HUES6 (cell line): ENCODE measurements around the gene SDK1.
"Not testable (repeated sequence)": the region's sequence is repeated elsewhere in the genome, so short reads cannot be mapped to it uniquely, and the experiment has no call there.

Source experiments
- H3K27ac ChIP-seq: 2 replicates; pipeline ENCODE4 v1.7.0; 2013; ENCODE audit warnings: low read depth, mild to moderate bottlenecking, low read length, inconsistent platforms
- H3K27me3 ChIP-seq: 2 replicates; pipeline ENCODE4 v1.6.1; 2013; ENCODE audit warnings: low read length; ENCODE audit not compliant: control insufficient read depth, insufficient read depth
- H3K36me3 ChIP-seq: 2 replicates; pipeline ENCODE4 v1.6.1; 2013; ENCODE audit warnings: low read length; ENCODE audit not compliant: control insufficient read depth, insufficient read depth
- H3K4me1 ChIP-seq: 2 replicates; pipeline ENCODE4 v1.6.1; 2013; ENCODE audit warnings: low read length; ENCODE audit not compliant: control insufficient read depth, insufficient read depth
- H3K4me3 ChIP-seq: 2 replicates; pipeline ENCODE4 v1.5.1; 2013; ENCODE audit warnings: low read depth, low read length
- H3K9ac ChIP-seq: one replicate; pipeline ENCODE4 v1.6.1; 2013; ENCODE audit warnings: mild to moderate bottlenecking, low read length
- H3K9me3 ChIP-seq: 2 replicates; pipeline ENCODE4 v1.6.1; 2013; ENCODE audit warnings: low read depth, low read length; ENCODE audit not compliant: control insufficient read depth, insufficient read depth

SDK1 gene

DNA sequence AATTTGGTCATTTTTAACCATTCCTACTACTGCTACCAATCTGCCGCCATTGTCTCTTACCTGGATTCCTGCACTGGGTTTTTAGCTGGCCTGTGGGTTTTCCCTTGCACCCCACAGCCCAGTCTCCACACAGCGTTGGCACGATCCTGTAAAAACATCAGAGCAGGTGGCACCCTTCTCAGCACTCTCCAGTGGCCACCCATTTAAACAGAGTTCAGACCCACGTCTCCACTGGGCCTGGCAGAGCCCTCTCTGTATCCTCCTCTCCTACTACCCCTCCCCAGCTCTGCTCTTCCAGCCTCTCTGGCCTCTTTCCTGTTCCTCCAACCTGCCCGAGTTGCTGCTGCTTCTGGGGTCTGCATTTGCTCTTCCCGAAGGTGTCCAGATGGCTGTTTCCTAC lies 259.4 kb downstream of the SDK1 start:
- Histone ChIP-seq H3K4me3 (no peak overlapping the region), H3K27me3 (no peaks in the 10 kb centered on the region), H3K36me3 (no peaks in the 10 kb centered on the region), H3K9me3 (0 out of 2 replicates have a peak, but pooled peaks cover 3% of the 10 kb centered on the region), H3K9ac (no peak overlapping the region), H3K27ac (no peak overlapping the region), H3K4me1 (no peaks in the 10 kb centered on the region)

DNA sequence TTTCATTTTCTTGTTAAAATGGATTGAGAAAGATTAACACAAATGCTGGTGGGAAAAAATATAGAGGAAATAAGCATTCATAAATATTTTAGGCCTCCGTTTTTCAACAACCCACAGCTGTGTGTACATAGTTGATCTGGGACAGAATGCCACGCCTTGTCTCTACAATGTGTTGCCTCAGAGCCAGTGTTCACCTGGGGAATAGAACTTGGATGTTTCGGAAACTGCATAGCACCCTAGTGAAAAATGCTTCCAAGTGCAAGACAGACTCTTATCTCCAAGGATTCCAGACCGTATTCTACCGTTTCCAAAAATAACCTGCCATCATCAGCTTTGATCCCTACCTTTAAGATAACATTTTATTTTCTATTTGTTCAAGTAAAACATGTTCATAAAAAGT lies 260.9 kb downstream of the SDK1 start:
- no peaks in the 10 kb centered on the region for H3K27me3 ChIP-seq
- no peak overlapping the region for H3K27ac ChIP-seq
- H3K36me3 ChIP-seq: no peaks in the 10 kb centered on the region
- no peak overlapping the region for H3K4me3 ChIP-seq
- no peaks in the 10 kb centered on the region for H3K4me1 ChIP-seq
- H3K9ac ChIP-seq: no peak overlapping the region
- no peaks in the 10 kb centered on the region for H3K9me3 ChIP-seq

DNA sequence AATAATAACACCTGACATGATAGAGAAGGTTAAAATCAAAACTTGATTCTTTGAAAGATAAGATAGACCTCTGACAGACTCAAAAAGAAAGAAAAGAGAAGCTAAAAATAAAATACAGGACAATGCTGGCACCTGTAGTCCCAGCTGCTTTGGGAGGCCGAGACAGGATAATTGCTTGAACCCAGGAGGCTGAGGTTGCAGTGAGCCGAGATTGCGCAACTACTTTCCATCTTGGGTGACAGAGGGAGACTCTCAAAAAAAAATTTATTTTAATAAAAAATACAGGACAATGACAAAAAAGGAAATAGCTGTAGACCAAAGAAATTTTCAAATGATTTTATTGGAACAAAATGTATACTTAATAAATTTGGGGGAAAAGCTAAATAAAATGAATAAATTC lies 263.2 kb downstream of the SDK1 start:
- Histone ChIP-seq H3K4me3 (no peak overlapping the region), H3K9me3 (no peaks in the 10 kb centered on the region), H3K4me1 (no peaks in the 10 kb centered on the region), H3K27me3 (no peaks in the 10 kb centered on the region), H3K36me3 (no peaks in the 10 kb centered on the region), H3K27ac (no peak overlapping the region), H3K9ac (no peak overlapping the region)

DNA sequence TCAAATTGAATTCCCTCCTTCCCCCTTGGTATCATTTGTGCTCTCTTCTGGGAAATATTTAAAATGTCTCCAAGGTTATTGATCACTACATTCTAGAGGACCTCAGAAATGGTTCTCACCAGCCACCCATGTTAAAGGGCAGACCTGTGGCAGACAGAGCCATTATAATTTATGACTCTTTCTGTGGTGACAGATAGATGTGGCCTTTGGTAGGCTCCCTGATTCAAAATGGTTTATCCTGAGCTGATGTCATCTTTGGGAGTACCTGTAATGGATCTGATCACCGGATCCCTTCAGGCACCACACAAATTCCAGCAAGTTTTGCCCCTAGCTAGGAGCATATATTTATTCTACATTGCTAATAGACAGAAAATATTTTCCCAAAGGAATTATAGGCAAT lies 267.5 kb downstream of the SDK1 start:
- no peaks in the 10 kb centered on the region for H3K9me3 ChIP-seq
- H3K9ac ChIP-seq: no peak overlapping the region
- no peaks in the 10 kb centered on the region for H3K36me3 ChIP-seq
- no peaks in the 10 kb centered on the region for H3K27me3 ChIP-seq
- H3K4me3 ChIP-seq: no peak overlapping the region
- H3K27ac ChIP-seq: no peak overlapping the region
- H3K4me1 ChIP-seq: peaks cover 9% of the 10 kb centered on the region

DNA sequence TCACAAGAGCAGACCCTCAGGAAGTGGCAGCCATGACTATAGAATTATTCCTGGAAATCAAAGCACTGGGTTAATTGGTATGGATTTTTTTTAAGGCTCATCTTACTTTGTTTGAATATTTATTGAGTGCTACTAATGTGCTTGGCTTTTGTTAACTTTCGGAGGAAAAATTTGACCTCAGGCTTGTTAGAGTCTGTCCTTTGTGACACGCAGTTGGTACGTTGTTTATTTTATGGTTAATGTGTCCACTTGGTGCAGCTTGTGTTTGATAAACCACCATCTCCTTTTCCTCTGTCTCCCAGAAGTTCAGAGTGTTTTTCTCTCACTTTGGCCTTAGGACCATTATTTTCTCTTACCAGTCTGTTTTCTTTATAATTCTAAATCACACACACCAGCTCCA lies 268.6 kb downstream of the SDK1 start:
- Histone ChIP-seq H3K4me1 (peaks cover 13% of the 10 kb centered on the region), H3K9ac (no peak overlapping the region), H3K4me3 (no peak overlapping the region), H3K27me3 (no peaks in the 10 kb centered on the region), H3K9me3 (no peaks in the 10 kb centered on the region), H3K27ac (no peak overlapping the region), H3K36me3 (no peaks in the 10 kb centered on the region)

DNA sequence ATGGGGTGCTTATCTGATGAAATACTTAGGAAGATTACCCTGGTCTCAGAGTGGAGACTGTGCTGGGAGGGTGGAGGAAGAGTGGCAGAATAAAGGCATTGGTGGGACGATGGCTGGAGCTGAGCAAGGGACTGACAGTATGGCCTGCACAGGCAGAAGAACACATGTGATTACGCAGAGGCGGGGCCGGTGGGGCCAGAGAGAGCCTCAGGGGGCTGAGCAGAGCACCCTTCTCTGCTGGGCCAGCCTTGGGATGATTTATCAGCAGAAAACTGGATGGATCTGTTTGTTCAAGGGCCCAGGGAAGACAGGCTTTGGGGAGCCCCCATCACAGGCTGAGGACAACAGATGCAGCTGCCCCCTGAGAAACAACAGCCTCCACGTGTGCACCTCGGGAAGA lies 272.1 kb downstream of the SDK1 start:
- H3K4me1 ChIP-seq: peaks cover 13% of the 10 kb centered on the region
- H3K4me3 ChIP-seq: no peak overlapping the region
- no peak overlapping the region for H3K9ac ChIP-seq
- H3K36me3 ChIP-seq: no peaks in the 10 kb centered on the region
- no peak overlapping the region for H3K27ac ChIP-seq
- peaks cover 13% of the 10 kb centered on the region for H3K9me3 ChIP-seq
- H3K27me3 ChIP-seq: no peaks in the 10 kb centered on the region

DNA sequence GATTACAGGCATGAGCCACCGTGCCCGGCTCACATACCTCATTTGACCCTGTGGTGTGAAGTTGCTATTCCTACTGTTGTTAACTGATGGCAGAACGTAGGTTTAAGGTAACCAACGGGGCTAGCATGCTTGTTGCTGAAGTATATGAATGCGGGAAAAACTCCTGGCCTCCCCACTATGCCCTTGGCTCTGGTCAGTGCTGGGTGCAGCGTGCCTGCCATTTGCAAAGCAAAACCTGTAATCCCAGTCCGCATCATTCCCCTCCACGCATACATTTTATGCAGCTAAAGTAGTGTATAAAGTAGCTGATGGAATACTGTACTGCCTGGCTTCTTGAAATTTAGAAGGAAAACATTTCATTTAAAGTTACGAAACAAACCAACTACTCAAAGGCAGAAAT lies 273.3 kb downstream of the SDK1 start:
- Histone ChIP-seq H3K9me3 (peaks cover 26% of the 10 kb centered on the region), H3K36me3 (no peaks in the 10 kb centered on the region), H3K27ac (no peak overlapping the region), H3K4me1 (peaks cover 13% of the 10 kb centered on the region), H3K9ac (no peak overlapping the region), H3K4me3 (no peak overlapping the region), H3K27me3 (no peaks in the 10 kb centered on the region)

DNA sequence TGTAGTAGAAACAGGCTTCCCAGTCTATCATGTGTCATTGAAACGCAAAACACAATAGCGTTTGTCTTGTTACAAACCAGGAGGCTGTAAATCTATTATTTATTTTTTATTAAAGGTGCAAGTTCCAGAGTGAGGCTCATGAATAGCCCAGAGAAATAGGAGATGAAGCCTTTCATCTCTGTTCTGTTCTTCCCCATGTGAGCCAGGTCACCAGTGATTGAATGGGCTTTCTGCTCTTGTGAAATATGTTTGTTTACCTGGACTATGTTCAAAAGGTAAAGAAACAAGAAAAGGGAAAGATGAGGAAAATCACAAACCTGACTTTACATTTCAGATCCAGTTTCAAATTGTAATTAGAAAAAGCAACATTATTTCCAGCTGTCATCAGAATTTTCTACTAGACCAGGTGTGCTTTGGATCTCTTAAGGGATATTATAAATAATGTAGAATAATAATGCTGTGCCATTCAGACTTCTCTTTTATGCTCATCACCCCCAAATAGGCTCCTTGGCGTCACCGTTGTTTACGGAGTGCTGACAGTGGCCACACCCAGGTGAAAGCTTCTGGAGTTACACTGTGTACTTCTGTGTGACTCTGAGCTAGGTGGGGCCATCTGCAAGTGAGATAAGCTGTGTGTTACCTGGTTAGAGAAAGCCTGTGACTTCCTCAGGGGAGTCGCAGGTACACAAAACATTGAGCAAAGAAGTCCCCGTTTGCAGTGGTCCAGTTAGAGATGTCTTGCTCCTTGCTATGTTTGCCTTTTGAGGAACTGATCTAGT lies 274.9 kb downstream of the SDK1 start:
- Histone ChIP-seq H3K9me3 (peaks cover 34% of the 10 kb centered on the region), H3K36me3 (no peaks in the 10 kb centered on the region), H3K27me3 (no peaks in the 10 kb centered on the region), H3K9ac (no peak overlapping the region), H3K27ac (no peak overlapping the region), H3K4me3 (no peak overlapping the region), H3K4me1 (peaks cover 13% of the 10 kb centered on the region)

DNA sequence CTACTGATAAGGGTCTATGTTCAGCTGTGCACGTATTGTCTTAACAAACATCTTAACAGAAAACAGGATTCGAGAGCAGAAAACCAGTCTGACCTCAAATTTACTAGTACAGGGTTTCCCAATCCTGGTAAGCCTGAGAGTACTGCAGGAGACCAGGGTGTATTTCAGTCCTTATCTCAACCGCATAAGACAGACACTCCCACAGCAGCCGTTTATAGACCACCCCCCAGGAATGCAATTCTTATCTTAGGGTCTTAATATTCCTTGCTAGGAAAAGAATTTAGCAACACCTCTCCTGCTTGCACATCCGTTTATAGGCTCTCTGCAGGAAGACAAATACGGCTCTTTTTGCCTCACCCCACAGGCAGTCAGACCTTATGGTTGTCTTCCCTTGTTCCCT lies 277.3 kb downstream of the SDK1 start:
- H3K4me3 ChIP-seq: no peak overlapping the region
- no peak overlapping the region for H3K27ac ChIP-seq
- no peaks in the 10 kb centered on the region for H3K27me3 ChIP-seq
- H3K9me3 ChIP-seq: peaks cover 34% of the 10 kb centered on the region
- no peaks in the 10 kb centered on the region for H3K36me3 ChIP-seq
- no peak overlapping the region for H3K9ac ChIP-seq
- H3K4me1 ChIP-seq: peaks cover 5% of the 10 kb centered on the region

DNA sequence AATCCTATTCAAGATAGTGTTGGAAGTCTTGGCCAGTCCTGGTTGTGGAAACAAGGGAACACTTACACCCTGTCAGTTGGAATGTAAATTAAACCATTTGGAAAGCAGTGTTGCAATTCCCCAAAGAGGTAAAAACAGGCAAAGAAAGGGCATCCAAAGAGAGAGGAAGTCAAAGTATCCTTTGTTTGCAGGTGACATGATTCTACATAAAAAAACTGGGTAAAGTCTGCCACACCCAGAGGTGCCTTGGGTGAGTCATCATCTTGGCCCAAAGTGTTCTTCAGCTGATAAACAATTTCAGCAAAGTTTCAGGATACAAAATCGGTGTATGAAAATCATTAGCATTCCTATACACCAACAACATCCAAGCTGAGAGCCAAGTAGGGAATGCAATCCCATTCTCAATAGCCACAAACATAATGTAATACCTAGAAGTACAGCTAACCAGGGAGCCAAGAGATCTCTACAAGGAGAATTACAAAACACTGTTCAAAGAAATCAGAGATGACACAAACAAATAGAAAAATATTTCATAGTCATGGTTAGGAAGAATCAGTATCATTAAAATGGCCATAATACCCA lies 278.7 kb downstream of the SDK1 start:
- H3K36me3 ChIP-seq: no peaks in the 10 kb centered on the region
- H3K9ac ChIP-seq: no peak overlapping the region
- no peaks in the 10 kb centered on the region for H3K4me1 ChIP-seq
- no peaks in the 10 kb centered on the region for H3K27me3 ChIP-seq
- H3K4me3 ChIP-seq: no peak overlapping the region
- no peak overlapping the region for H3K27ac ChIP-seq
- H3K9me3 ChIP-seq: peaks cover 34% of the 10 kb centered on the region

DNA sequence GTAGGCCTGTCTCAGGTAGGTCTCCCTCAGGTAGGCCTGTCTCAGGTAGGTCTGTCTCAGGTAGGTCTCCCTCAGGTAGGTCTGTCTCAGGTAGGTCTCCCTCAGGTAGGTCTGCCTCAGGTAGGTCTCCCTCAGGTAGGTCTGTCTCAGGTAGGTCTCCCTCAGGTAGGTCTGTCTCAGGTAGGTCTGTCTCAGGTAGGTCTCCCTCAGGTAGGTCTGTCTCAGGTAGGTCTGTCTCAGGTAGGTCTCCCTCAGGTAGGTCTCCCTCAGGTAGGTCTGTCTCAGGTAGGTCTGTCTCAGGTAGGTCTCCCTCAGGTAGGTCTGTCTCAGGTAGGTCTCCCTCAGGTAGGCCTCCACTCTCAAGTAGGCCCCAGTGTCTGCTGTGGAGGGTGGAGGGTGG lies 281.1 kb downstream of the SDK1 start:
- not testable (repeated sequence) for H3K4me3 ChIP-seq, H3K9ac ChIP-seq, H3K27ac ChIP-seq, H3K36me3 ChIP-seq, H3K27me3 ChIP-seq
- H3K4me1 ChIP-seq: peaks cover 11% of the 10 kb centered on the region
- H3K9me3 ChIP-seq: peaks cover 30% of the 10 kb centered on the region
